IPS-18a (cell line): ENCODE results near the gene PRCC.

Experiments used
- H3K27ac ChIP-seq: one replicate; pipeline ENCODE4 v1.5.1; 2013; ENCODE audit warnings: low read length
- H3K27me3 ChIP-seq: one replicate; pipeline ENCODE4 v1.6.1; 2013; ENCODE audit warnings: mild to moderate bottlenecking, low read length; ENCODE audit not compliant: control insufficient read depth, insufficient read depth
- H3K36me3 ChIP-seq: one replicate; pipeline ENCODE4 v1.6.1; 2013; ENCODE audit warnings: low read depth, low read length; ENCODE audit not compliant: control insufficient read depth
- H3K4me1 ChIP-seq: one replicate; pipeline ENCODE4 v1.6.1; 2013; ENCODE audit warnings: low read depth, low read length; ENCODE audit not compliant: control insufficient read depth
- H3K4me3 ChIP-seq: one replicate; pipeline ENCODE4 v1.5.1; 2013; ENCODE audit warnings: low read length
- H3K9ac ChIP-seq: one replicate; pipeline ENCODE4 v1.6.1; 2013; ENCODE audit warnings: mild to moderate bottlenecking, low read length, moderate library complexity
- H3K9me3 ChIP-seq: one replicate; pipeline ENCODE4 v1.6.1; 2013; ENCODE audit warnings: low read depth, low read length; ENCODE audit not compliant: control insufficient read depth

PRCC gene

DNA sequence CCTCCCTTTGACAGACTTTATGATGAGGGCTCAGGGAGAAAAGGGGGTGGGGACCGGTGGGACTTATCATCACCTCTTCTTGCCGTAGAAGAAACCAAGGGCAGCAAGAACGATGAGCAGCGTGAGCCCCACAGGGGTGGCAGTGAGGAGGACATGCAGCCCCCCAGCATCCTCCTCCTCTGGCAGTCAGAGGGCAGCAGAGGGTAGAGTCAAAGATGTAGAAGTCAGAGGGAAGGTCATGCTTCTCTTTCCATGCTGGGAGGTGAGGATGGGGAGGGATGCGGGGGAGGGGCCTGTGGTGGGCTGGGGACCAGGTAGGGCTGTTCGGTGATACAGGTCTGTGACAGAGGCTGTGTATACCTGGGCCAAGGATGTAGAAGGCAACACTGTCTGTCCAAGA is 76.8 kb downstream of the PRCC start:
- Histone ChIP-seq H3K36me3 (no peaks in the 10 kb centered on the region), H3K9me3 (no peaks in the 10 kb centered on the region), H3K27ac (no peak overlapping the region), H3K9ac (no peak overlapping the region), H3K27me3 (peaks cover 67% of the 10 kb centered on the region), H3K4me1 (peaks cover 9% of the 10 kb centered on the region), H3K4me3 (no peak overlapping the region)

GRCh38 chr1:156844638-156845037 is 77.3 kb downstream of the PRCC start:
- Histone ChIP-seq H3K4me1 (peaks cover 9% of the 10 kb centered on the region), H3K9me3 (no peaks in the 10 kb centered on the region), H3K4me3 (peak overlapping the region; percentile 50), H3K36me3 (no peaks in the 10 kb centered on the region), H3K27me3 (peaks cover 73% of the 10 kb centered on the region), H3K27ac (no peak overlapping the region), H3K9ac (no peak overlapping the region)

- H3K27me3 ChIP-seq: peaks cover 79% of the 10 kb centered on the region
- peaks cover 9% of the 10 kb centered on the region for H3K4me1 ChIP-seq
- peak overlapping the region; percentile 50 for H3K4me3 ChIP-seq
- H3K27ac ChIP-seq: no peak overlapping the region
- no peaks in the 10 kb centered on the region for H3K9me3 ChIP-seq
- H3K36me3 ChIP-seq: no peaks in the 10 kb centered on the region
- H3K9ac ChIP-seq: no peak overlapping the region
These were observed 78.0 kb downstream of the PRCC start for GRCh38 chr1:156845055-156845952.

- Histone ChIP-seq H3K9me3 (no peaks in the 10 kb centered on the region), H3K27ac (no peak overlapping the region), H3K4me3 (no peak overlapping the region), H3K4me1 (peaks cover 9% of the 10 kb centered on the region), H3K9ac (no peak overlapping the region), H3K36me3 (no peaks in the 10 kb centered on the region), H3K27me3 (peaks cover 84% of the 10 kb centered on the region)
These were observed 78.7 kb downstream of the PRCC start for GRCh38 chr1:156845953-156846545.

DNA sequence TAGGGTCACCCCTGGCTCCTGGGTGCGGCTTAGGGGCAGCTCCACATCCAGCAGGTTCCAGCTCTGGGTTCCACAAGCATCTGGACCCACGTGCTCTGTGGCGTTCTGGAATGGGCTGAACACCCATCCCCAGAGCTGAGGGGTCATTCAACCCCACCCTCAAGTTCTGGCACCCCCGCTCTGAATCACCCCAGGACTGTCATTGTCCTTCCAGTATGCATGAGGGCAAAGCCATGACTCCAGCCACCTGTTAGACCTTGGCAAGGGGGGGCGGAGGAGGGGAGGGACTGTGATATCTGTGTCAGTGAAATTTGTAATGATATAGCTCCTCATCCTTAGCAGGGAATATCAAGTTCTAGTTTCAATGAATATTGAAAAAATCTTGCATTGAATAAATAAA is 79.3 kb downstream of the PRCC start:
- Histone ChIP-seq H3K9ac (no peak overlapping the region), H3K4me1 (peaks cover 9% of the 10 kb centered on the region), H3K27ac (no peak overlapping the region), H3K4me3 (no peak overlapping the region), H3K9me3 (no peaks in the 10 kb centered on the region), H3K27me3 (peaks cover 90% of the 10 kb centered on the region), H3K36me3 (no peaks in the 10 kb centered on the region)

- Histone ChIP-seq H3K4me3 (peak overlapping the region; percentile 50), H3K36me3 (no peaks in the 10 kb centered on the region), H3K27ac (no peak overlapping the region), H3K9me3 (no peaks in the 10 kb centered on the region), H3K27me3 (peaks cover 86% of the 10 kb centered on the region), H3K4me1 (peaks cover 9% of the 10 kb centered on the region), H3K9ac (no peak overlapping the region)
These were observed 80.5 kb downstream of the PRCC start for GRCh38 chr1:156847591-156848460.

GRCh38 chr1:156848461-156849150 is 81.3 kb downstream of the PRCC start:
- Histone ChIP-seq H3K4me3 (peak overlapping the region; percentile 50), H3K9ac (no peak overlapping the region), H3K4me1 (peaks cover 9% of the 10 kb centered on the region), H3K27me3 (peaks cover 83% of the 10 kb centered on the region), H3K9me3 (no peaks in the 10 kb centered on the region), H3K36me3 (no peaks in the 10 kb centered on the region), H3K27ac (no peak overlapping the region)

DNA sequence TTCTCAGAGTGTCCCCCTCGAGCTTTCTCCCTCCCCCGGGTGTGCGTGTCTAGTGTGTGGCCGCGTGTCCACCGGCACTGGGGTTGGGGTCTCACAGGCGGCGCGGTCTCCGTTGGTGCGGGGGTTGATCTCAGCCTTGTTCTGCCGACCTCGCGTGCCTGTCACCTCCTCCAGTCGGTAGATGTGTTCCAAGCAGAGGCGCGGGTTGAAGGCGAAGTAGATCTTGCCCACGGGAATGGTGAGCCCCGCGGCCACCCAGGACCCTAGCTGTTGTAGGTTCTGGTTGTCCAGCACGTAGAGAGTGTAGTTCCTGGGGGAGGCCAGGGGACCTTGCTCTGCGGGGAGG is 81.8 kb downstream of the PRCC start:
- Histone ChIP-seq H3K9me3 (no peaks in the 10 kb centered on the region), H3K4me3 (peak overlapping the region; percentile 50), H3K4me1 (peaks cover 9% of the 10 kb centered on the region), H3K9ac (no peak overlapping the region), H3K36me3 (no peaks in the 10 kb centered on the region), H3K27me3 (peaks cover 82% of the 10 kb centered on the region), H3K27ac (no peak overlapping the region)
